GM12864 (cell line): ENCODE data around the gene KCNA3.

Source experiments
- DNase-seq: peaks from one replicate; pipeline ENCODE4 v3.0.0-alpha.2; 2011; ENCODE audit warnings: low read depth
- H3K4me3 ChIP-seq: 2 replicates; pipeline ENCODE4 v1.5.1; 2011; ENCODE audit warnings: mild to moderate bottlenecking, low read depth, low read length, control low read depth
- CTCF ChIP-seq: IDR thresholded peaks from 2 replicates; pipeline ENCODE4 v1.5.1; 2011; ENCODE audit warnings: low read depth, mild to moderate bottlenecking, moderate library complexity, low read length, control low read depth, inconsistent platforms; ENCODE audit errors: missing control alignments

Gene KCNA3

GRCh38 chr1:110657351-110657750, 17.4 kb downstream of the KCNA3 start:
- DNase-seq: no peak
- no peak overlapping the region for H3K4me3 ChIP-seq
- no peak for TF ChIP-seq CTCF

GRCh38 chr1:110650609-110651008, 24.1 kb downstream of the KCNA3 start:
- no peak overlapping the region for H3K4me3 ChIP-seq
- no peak for TF ChIP-seq CTCF
- DNase-seq: no peak

GRCh38 chr1:110648417-110648816, 26.3 kb downstream of the KCNA3 start:
- DNase-seq: no peak
- no peak for TF ChIP-seq CTCF
- no peak overlapping the region for H3K4me3 ChIP-seq

- TF ChIP-seq CTCF: no peak
- DNase-seq: no peak
- H3K4me3 ChIP-seq: no peak overlapping the region
These were observed 27.4 kb downstream of the KCNA3 start for GRCh38 chr1:110647254-110647891.

- H3K4me3 ChIP-seq: no peak overlapping the region
- TF ChIP-seq CTCF: no peak
- DNase-seq: no peak
These were observed 28.7 kb downstream of the KCNA3 start for GRCh38 chr1:110645821-110646735.

- TF ChIP-seq CTCF: no peak
- H3K4me3 ChIP-seq: no peak overlapping the region
- DNase-seq: no peak
These were observed 29.5 kb downstream of the KCNA3 start for GRCh38 chr1:110645211-110645610.
